HG02763 (cell line): Measurements from ENCODE around the gene ZBTB45.
"Not testable (repeated sequence)": the region's sequence is repeated elsewhere in the genome, so short reads cannot be mapped to it uniquely, and the experiment has no call there.

Experiments used
- ATAC-seq: cut with Tn5 transposase; IDR thresholded peaks from one replicate; pipeline ENCODE4 v1.9.1; 2021; ENCODE audit warnings: mild to moderate bottlenecking, moderate library complexity; ENCODE audit not compliant: unreplicated experiment

Gene ZBTB45

DNA sequence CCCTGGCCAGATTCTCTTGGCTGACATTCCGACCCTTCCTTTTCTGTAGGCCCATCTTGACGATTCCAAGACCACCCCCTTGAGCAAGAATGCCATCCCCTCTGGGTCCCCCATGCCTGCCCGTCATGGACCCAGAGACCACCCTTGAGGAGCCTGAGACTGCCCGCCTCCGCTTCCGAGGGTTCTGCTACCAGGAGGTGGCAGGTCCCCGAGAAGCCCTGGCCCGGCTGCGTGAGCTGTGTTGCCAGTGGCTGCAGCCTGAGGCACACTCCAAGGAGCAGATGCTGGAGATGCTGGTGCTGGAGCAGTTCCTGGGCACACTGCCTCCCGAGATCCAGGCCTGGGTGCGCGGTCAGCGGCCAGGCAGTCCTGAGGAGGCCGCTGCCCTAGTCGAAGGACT is 42.5 kb downstream of the ZBTB45 start:
- no peak for ATAC-seq

DNA sequence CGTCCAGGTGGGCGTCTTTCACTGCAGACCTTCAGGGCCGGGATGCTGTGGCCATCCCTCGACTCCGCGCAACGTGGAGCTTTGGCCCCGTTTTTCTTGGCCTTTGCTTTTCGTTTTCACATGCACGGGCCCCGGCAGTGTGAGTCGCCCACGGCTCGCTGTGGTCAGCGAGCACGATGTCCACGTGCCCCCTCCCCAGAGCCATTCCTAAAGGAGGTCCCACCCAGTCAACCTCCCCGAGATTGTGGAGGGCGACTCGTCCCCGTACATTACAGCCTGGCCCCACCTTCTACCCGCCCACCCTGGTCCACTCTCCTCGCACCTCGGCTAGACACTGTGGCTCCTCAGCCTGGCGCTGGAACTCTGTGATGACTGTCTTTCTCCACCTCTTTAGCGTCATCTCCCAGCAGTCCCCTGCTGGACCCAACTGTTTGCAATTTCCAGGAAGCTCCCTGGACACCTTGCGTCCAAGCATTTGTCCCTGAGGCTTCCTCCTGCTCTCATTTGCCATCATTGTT is 43.1 kb downstream of the ZBTB45 start:
- ATAC-seq: no peak

DNA sequence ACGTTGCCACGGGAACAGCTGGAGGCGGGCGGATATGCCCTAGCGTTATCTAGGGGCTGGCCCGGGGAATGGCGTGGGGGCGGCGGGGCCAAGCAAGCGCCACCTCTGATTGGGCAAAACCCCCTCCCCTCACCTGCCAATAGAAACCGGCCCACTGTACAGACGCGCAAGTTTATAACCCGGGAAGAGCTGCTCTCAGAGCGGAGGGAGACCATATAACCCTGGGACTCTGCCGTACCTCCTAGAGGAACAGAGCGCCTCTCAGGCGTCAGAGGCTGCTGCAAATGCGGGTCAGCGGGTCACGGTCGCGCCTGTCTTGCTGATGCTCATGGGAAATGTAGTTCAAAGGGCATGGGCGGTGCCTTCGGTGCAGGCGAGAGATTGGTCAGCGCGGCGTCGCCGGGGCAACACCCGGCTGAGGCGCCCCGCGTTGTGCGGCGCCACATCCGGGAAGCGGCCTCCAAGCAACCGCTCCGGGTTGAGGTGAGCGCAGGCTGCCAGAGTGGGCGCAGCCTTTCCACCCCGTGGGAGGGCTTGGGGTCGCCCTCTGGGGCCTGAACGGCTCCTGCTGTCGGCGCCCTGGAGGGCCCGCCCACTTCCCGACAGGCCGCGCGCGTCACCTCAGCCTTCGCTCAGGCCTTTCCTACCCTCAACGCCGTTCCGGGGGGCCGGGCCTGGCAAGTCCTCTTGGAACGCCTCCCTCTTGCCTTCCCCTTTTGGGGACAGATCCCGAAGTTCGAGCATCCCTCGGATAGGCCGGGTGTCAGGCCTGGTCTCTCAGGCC is 43.7 kb downstream of the ZBTB45 start, which contains the start of gene ZNF446:
Gene ZNF446 (plus strand): TSS at position 639 of the 784 bp plus-strand sequence. CDS start 867 bp downstream, outside the sequence.
- ATAC-seq: peak; percentile 83

DNA sequence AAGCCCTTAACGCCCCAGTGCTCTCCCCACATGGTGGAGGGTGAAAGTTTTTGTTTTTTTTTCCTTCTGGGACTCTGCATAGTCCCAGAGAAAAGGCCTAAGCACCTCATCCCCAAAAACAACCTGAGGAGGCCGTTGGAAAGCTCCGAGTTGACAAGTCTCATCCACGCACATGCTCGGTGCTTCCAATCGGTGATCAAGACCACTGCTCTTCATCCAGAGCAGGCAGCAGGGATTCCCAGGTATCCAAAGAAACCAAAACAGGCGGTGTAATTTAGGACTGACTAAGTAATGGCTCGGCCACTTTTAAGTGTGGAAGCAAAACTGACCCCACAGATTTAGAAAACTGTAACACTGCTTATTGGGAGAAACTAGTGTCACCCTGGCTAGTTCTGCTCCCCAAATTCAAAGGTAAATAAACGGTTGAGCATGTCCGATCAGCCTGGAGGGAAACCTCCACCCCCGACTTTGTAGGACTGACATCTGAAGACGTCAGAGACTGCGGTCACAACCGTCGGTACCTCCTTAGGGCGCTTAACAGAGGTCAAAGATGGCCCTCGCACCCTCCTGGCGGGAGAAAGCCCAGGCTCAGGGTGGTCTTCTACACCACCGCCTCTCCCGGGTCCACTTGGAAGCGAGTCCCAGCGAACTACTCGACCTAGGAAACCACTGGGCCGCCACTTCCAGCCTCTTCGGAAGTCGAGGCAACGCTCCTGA is 44.5 kb downstream of the ZBTB45 start:
- no peak for ATAC-seq

DNA sequence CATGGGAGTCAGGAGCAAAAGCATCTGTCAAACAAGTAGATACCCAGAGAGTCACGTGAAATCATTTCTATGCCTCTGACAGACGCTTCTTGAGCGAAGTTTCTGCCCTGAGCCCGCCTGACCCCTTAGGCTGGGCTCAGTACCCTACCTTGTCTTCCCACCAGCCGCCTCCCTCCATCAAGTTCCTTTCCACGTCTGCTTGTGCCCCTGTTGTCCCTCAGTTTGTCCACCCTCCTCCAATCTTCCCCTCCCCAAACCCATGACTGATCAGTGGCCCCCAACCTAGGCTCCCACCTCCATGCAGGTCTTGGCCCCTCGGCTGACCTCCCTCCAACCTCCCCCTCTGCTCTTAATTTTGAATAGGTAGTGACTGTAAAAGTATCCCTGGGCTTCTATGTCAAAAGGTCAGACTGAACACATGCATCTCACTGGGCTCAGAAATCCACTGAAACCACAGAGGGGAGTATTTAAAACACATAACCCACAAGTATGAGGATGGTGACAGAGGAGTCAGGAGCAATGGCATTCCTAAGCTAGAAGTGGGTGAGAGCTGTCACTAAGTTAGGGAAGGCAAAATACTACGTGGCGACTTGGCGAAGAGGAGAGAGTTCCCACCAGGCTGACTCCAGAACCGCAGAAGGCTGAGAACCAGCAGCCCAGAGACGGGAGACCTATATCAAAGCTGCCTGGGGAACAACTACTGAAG is 45.2 kb downstream of the ZBTB45 start:
- no peak for ATAC-seq

DNA sequence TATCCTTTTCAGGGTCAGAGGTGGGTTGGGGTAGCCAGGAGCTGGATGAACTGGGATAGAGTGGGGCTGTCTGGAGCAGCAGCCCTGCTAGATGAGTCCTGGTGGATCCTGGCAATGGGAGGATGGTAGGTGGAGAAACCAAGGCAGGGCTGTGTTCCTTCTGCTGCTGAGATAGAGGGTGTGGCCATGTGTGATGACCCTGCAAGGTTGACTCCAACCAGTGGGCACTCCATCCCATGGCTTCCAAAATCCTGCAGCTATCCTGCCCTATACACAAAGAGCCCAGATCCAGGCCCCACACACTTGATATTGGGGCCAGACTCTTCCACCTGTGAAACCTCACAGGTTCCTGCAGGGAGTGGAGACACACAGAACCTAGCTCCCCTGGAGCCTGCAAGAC is 45.8 kb downstream of the ZBTB45 start:
- ATAC-seq: no peak

DNA sequence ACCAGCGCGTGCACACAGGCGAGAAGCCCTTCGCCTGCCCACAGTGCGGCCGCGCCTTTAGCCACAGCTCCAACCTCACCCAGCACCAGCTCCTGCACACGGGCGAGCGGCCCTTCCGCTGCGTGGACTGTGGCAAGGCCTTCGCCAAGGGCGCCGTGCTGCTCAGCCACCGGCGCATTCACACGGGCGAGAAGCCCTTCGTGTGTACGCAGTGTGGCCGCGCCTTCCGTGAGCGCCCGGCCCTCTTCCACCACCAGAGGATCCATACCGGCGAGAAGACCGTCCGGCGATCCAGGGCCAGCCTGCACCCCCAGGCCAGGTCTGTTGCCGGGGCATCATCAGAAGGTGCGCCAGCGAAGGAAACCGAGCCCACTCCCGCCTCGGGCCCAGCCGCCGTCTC is 47.9 kb downstream of the ZBTB45 start:
- no peak for ATAC-seq

DNA sequence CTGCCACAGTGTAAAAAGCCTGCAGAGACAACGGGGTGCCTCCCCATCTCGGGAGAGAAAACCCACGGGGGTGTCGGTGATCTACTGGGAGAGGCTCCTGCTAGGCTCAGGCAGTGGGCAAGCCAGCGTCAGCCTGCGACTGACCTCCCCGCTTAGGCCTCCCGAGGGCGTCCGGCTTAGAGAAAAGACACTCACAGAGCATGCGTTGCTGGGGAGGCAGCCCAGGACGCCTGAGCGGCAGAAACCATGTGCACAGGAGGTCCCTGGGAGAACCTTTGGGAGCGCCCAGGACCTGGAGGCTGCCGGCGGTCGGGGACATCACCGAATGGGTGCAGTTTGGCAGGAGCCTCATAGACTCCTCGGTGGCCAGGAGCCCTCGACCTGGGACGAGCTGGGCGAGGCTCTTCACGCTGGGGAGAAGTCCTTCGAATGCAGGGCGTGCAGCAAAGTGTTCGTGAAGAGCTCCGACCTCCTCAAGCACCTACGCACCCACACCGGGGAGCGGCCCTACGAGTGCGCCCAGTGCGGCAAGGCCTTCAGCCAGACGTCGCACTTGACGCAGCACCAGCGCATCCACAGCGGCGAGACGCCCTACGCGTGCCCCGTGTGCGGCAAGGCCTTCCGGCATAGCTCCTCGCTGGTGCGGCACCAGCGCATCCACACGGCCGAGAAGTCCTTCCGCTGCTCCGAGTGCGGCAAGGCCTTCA is 48.6 kb downstream of the ZBTB45 start:
- ATAC-seq: not testable (repeated sequence)

DNA sequence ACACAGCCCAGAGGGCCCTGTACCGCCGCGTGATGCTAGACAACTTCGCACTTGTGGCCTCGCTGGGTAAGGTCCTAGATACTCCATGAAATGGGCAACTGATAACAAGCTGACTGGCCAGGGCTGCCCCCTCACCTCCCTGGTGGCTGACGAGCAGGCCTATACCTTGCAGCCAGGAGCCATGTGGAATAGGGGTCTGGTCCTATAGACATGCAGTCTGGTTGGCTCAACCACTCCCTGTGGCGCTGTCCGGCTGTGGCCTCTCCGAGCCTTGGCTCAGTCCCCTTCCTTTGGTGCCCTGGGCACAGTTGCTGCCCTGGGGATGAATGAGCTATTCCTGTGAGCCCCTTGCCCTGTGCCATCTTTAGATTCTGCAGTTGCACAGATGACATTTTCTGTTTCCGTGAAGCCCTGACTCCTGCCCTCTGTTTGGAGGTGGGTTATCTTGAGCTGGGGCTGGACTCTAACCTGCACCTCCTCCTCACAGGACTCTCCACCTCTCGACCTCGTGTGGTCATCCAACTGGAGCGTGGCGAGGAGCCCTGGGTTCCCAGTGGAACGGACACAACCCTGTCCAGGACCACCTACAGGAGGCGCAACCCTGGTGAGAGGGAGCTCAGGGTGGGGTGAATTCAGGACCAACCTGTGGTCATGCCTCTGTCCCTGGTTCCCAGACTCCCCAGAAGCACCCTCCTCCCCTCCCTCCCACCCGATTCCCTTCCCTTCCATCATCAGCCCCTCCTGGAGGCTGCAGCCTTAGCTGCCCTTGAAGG is 50.2 kb downstream of the ZBTB45 start:
- no peak for ATAC-seq

DNA sequence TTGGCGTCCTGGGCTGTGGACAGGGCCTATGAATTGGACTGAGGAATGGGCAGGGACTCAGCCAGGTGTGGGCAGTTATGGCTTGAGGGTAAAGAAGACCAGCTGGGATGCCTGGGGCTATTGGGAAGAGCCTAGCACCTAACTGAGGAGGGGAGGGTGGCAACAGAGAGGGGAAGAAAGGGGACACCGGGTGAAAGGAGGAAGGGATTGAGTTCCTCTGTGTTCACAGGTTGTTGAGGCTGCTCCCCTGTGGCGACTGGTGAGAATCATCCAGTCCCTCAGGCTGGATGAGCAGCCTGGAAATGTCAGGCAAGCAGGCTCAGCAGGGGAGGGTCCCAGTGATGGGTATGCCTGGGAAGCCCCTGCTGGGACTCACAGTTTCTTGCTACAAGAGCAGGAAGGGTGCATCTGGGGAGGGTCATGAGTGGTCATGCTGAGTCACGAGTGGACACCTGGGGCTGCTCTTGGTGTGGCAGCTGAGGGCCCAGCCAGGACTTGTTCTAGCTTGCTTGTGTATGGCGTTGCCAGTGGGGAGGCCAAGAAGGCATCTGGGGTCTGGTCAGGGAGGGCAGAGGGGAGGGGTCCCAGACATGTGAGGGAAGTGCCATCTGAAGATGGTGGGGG is 51.3 kb downstream of the ZBTB45 start:
- ATAC-seq: no peak

DNA sequence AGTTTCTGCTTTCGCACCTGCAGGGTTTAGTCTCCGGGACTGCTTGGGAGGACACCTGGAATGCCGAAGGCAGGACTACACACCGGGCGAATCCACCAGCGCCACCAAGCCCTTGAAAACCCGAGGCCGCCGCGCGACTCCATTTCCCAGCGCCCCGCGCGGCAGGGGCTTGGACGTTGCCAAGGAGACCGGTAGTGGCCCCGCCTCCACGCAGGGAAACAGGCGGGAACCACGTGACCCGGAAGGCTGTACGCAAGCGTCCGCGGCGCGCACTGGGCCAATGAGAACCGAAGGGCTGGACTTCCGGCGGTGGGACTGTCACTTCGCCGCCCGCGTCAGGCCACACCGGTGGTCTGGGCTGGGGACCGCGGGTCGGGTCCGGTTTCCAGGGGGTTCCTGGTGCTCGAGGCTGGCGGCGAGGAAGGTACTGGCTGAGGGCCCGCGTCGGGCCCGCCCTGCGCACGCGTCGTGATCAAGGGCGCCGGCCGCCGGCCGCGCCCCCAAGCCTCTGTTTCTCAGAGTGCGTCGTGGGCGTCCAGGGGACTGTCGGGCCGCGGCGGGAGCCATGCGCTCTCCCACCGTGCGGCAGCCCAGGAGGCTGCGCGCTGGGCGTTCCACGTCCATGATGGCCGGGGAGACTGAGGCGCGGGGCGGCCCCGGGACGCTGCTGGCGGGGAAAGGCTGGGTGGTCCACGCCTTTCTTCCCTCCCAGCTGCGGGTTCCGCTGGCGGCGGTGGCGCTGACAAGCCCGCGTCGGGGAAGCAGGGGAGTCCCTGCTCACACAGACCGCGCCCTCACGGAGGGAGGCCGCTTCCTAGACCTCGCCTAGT is 52.6 kb downstream of the ZBTB45 start, which contains the start of gene ZNF324:
Gene ZNF324 (plus strand): TSS at position 321 of the 830 bp plus-strand sequence. CDS start 2,106 bp downstream, outside the sequence.
- ATAC-seq: peak; percentile 87

DNA sequence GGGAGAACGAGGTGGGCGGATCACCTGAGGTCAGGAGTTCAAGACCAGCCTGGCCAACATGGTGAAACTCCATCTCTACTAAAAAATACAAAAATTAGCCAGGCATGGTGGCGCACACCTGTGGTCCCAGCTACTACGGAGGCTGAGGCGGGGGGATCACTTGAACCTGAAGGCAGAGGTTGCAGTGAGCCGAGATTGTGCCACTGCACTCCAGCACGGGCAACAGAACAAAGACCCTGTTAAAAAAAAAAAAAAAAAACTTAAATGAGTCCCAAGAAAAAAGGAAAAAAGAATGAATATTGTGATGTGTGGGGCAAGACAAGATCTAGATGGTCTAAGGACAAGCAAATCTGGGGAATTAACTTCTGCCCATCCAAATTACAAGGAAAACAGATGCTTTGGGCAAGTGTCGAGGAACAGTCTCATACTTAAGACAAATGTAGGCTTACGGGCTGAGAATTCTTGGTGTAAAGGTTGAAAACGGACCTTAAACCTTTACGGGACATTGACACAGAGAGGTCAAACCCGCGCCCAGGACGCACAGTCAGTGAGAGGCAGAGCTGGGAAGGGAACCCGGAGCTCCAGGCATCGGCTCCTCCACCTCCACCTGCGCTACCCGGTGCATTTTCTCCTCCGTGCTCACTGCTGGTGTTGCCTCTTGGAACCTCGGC is 53.4 kb downstream of the ZBTB45 start:
- no peak for ATAC-seq
